ENCODE measurements around the gene DHRS7C.
"Not testable (repeated sequence)": the region's sequence is repeated elsewhere in the genome, so short reads cannot be mapped to it uniquely, and the experiment has no call there.

Gene DHRS7C

DNA sequence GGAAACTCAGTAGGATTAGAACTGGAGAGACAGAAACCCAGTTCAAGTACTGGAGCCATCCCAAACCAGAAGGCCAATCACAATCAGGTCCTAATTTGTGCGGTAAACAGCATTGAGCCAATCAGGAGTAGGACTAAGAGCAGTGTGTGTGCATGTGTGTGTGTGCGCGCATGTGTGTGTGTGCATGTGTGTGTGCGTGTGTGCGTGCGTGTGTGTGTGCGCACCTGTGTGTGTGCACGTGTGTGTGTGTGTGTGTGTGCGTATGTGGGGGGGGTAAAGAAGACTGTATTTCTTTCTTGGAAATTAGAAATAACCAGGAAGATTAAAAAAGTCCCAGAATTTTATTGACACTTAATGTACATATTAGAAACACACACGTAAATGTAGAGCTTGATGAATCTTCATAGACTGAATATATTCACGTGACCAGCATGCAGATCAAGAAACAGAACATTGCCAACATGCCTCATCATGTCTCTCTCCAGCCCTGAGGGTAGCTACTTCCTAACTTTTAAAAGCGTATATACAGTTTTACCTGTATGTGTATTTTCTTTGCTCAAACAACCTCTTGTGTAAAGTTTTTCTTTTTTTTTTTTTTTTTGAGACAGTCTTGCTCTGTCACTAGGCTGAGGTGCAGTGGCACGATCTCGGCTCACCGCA, 919 bp upstream of the DHRS7C start:
- H3K36me3 Mint-ChIP-seq (ENCODE audit: low read depth), result no peaks in the 10 kb centered on the region
- no peaks in the 10 kb centered on the region for H3K9me3 Mint-ChIP-seq
- H3K4me1 Mint-ChIP-seq, result no peaks in the 10 kb centered on the region
- no peak overlapping the region for H3K4me3 Mint-ChIP-seq
- no peak overlapping the region for H3K27ac Mint-ChIP-seq
- no peak for DNase-seq
- H3K27me3 Mint-ChIP-seq, result peaks cover 3% of the 10 kb centered on the region
- no peak for ATAC-seq

DNA sequence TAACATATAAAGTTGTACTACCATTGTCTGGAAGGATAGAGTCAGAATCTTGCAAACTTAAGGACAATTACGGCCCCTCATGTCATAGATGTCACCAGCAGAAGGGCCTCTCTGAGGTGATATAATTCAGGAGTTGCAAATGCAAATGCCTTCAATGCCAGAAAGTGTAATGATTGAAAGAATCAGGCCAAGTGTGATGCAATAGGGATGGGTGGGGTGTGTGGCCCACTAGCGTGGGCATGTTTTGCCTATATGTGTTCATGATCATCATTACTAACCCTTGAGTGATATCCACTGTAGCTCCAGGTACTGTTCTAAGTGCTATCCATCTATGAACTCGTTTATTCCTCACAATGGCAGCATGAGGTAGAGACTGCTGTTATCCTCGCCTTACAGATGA, 1.1 kb downstream of the DHRS7C start:
- DNase-seq (no peak), ATAC-seq (no peak)
- Mint-ChIP-seq H3K4me3 (no peak overlapping the region), H3K36me3 (ENCODE audit: low read depth) (no peaks in the 10 kb centered on the region), H3K27ac (no peak overlapping the region), H3K4me1 (no peaks in the 10 kb centered on the region), H3K27me3 (peaks cover 3% of the 10 kb centered on the region), H3K9me3 (no peaks in the 10 kb centered on the region)

DNA sequence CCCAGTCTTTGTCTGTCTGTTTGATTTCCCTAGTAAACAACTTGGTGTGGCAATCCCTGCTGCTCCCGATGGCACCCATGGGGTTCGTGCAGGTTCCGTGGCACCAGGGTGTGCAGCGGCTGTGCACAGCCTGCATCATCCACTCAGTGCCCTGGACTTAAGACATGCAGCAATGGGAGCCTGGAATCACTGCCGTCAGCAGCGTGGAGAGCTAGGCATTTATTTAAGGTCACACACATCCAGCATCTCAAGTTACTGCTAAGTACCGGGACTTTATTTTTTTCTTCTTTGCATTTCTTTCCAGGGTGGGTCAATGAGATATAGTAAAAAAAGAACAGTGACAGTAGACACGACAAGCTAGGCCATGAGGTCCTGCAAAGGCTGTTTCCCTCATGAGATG, 2.8 kb downstream of the DHRS7C start:
- DNase-seq (no peak), ATAC-seq (no peak)
- Mint-ChIP-seq H3K4me1 (no peaks in the 10 kb centered on the region), H3K9me3 (no peaks in the 10 kb centered on the region), H3K27ac (no peak overlapping the region), H3K4me3 (no peak overlapping the region), H3K27me3 (no peaks in the 10 kb centered on the region), H3K36me3 (ENCODE audit: low read depth) (no peaks in the 10 kb centered on the region)

DNA sequence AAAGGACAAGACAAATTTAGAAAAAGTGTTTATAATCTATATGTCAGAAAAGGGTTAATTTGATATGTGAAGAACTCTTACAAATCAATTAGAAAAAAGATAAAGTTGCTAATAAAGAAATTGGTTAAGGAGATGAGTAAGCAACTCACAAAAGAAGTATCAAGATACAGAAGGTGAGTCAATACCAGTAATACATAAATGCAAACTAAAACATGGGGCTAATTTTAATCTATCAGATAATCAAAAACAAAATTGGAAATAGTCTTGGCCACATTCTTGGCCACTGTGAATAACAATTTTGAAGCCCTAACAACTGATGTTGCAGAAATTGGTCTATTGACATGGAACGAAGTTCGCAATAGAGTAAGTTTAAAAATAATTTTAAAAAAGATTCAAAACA, 6.8 kb downstream of the DHRS7C start:
- H3K27ac Mint-ChIP-seq, result no peak overlapping the region
- no peak for DNase-seq
- H3K9me3 Mint-ChIP-seq, result no peaks in the 10 kb centered on the region
- peaks cover 13% of the 10 kb centered on the region for H3K27me3 Mint-ChIP-seq
- ATAC-seq, result no peak
- no peaks in the 10 kb centered on the region for H3K4me1 Mint-ChIP-seq
- no peak overlapping the region for H3K4me3 Mint-ChIP-seq
- no peaks in the 10 kb centered on the region for H3K36me3 Mint-ChIP-seq (ENCODE audit: low read depth)

DNA sequence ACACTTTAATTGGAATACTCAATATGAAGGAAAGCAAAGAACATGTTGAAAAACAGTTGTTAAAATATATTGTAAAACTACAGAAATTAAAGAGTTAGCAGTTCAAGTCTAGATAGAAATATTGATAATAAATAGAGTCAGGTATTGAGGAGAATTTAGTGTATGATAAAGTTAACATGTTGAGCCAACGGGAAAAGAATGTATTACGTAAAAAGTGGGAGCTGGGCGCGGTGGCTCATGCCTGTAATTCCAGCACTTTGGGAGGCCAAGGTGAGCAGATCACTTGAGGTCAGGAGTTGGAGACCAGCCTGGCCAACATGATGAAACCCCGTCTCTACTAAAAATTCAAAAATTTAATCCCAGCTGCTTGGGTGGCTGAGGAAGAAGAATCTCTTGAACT, 7.9 kb downstream of the DHRS7C start:
- not testable (repeated sequence) for DNase-seq; H3K36me3 Mint-ChIP-seq (ENCODE audit: low read depth); H3K4me1 Mint-ChIP-seq; H3K27ac Mint-ChIP-seq; ATAC-seq; H3K9me3 Mint-ChIP-seq; H3K4me3 Mint-ChIP-seq
- H3K27me3 Mint-ChIP-seq, result peaks cover 15% of the 10 kb centered on the region

DNA sequence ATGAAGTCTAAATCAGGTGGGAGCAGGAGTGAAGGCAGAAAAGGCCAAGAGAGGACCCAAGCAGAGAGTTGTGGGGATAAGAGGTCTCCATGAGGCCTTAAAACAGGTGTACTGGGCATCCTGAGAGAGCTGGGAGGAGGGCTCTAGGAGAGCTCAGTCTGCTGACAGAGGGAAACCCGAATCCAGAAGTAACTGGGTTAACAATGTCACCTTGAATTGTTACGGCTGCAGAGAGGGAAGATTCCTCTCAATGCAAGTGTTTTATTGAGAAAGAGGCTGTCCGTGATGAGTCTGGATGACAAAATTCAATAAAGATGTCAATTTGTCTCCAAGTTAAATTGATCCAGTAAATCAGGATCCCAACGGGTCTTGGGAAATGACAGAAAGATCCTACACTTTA, 8.3 kb downstream of the DHRS7C start:
- ATAC-seq (no peak), DNase-seq (no peak)
- Mint-ChIP-seq H3K9me3 (no peaks in the 10 kb centered on the region), H3K36me3 (ENCODE audit: low read depth) (no peaks in the 10 kb centered on the region), H3K27me3 (peaks cover 15% of the 10 kb centered on the region), H3K27ac (no peak overlapping the region), H3K4me1 (no peaks in the 10 kb centered on the region), H3K4me3 (no peak overlapping the region)

DNA sequence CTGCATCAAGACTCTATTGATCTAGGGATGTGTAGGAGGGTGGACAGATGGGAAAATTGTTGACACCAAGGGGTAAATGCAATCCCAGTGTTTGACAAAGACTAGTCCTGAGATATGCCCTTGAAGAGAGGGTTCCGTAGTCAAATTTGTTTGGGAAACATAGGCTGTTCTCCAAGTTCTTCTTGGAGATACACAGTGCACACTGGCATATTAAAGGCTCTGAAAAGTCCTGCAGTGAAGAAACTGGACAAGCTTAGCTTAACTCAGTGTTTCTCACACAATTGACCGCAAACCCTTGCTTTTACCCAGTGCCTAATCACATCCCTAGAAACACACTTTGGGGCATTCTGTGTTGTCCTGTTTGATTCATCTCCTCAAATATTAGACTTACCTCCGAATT, 10.8 kb downstream of the DHRS7C start:
- Mint-ChIP-seq H3K4me3 (no peak overlapping the region), H3K36me3 (ENCODE audit: low read depth) (no peaks in the 10 kb centered on the region), H3K27ac (no peak overlapping the region), H3K27me3 (peaks cover 20% of the 10 kb centered on the region), H3K9me3 (no peaks in the 10 kb centered on the region), H3K4me1 (no peaks in the 10 kb centered on the region)
- no peak for ATAC-seq
- DNase-seq, result no peak

DNA sequence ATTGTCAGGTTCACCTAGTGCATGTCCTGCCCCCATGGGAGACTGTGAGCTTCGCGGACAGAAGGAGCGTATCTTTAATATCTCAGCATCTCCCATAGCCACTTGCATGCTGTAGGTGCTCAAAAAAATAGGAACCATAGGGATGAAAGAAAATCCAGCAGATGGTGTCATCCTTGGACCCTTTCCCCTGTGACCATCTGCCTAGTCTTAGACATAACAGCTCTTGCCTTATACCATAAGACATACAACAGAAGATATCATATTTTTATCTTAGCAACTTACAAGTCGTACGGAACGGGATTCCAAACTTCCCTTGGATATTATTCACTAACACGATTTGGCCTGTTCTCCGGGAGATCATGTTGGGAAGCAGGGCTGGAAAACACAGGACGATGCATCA, 14.5 kb downstream of the DHRS7C start:
- ATAC-seq, result no peak
- H3K4me3 Mint-ChIP-seq, result no peak overlapping the region

DNA sequence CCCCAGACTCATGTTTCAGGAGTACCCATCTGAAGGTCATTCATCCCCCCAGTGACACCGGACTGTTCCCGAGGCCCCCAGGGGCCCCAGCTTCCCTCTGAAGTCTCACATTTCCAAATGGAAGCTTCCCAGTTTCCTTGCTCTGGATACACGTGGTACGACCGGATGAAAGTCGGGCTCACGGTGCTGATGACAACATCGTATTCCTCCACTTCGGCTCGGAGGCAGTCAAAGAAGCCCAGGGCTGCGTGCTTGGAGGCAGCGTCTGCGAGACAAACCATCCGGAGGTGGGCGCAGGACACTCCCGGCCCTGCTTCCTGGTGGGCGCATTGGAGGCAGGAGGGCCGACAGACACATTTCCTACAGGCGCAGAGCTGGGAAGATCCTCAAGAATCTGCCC, 18.7 kb downstream of the DHRS7C start:
- Mint-ChIP-seq H3K36me3 (ENCODE audit: low read depth) (no peaks in the 10 kb centered on the region), H3K9me3 (no peaks in the 10 kb centered on the region), H3K27me3 (peaks cover 5% of the 10 kb centered on the region), H3K4me3 (no peak overlapping the region), H3K27ac (no peak overlapping the region), H3K4me1 (no peaks in the 10 kb centered on the region)
- DNase-seq, result no peak
- ATAC-seq, result no peak

More for the DNA sequence above, 14.5 kb downstream of the DHRS7C start:
- no peaks in the 10 kb centered on the region for H3K4me1 Mint-ChIP-seq
- no peaks in the 10 kb centered on the region for H3K9me3 Mint-ChIP-seq
- H3K27me3 Mint-ChIP-seq, result peaks cover 10% of the 10 kb centered on the region
- H3K27ac Mint-ChIP-seq, result no peak overlapping the region
- H3K36me3 Mint-ChIP-seq (ENCODE audit: low read depth), result no peaks in the 10 kb centered on the region
- DNase-seq, result no peak

DNA sequence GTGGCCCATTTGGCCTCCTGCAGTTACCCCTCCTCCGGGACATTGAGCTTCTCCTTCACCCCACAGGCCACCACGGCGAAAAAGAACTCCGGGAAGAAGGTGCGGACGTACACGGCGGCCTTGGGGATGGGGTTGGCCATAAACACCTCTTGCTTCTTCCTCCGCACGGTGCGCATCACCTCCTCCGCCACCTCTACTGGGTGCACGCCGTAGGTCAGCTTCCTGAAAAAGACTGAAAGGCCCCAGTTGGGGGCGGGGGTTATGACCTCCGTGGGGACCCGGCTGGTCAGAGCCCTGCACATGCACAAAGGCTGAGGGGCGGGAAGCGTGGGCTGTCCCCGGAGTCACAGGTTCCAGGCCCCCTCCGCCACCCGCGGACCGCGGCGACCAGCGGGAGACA, 19.9 kb downstream of the DHRS7C start:
- no peaks in the 10 kb centered on the region for H3K36me3 Mint-ChIP-seq (ENCODE audit: low read depth)

DNA sequence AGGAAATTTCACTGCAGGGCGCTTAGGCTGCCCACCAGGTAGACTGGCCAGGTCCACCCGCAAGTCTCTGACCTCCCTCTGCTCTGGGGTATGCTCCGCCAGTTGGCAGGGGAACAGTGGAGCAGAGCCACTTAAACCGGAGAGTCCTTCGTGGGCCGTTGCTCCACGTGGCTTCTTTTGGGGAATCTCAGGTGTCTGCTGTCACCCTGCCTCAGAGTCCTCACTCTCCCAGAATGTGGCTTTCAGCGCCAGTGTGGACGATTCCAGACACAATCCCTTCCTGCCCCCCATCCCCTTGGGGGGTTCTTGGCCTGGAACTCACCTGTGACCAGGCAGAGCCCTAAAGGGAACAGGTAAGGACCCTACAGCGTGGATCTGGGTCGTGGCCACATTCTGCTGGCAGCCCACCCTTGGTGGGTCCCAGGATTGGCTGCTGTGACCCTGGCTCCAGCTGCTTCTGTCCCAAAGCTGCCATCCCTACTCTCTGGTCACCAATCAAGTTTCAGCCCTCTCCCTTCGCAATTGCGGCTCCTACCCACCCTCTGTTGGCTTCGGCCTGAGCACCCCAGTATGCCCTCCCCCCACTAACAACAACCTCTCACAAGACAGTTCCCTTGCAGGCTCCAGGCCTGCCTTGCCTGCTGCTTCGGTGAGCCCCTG, 22.2 kb downstream of the DHRS7C start:
- H3K9me3 Mint-ChIP-seq, result no peaks in the 10 kb centered on the region
- no peak for ATAC-seq
- H3K27ac Mint-ChIP-seq, result no peak overlapping the region
- no peaks in the 10 kb centered on the region for H3K4me1 Mint-ChIP-seq
- no peak overlapping the region for H3K4me3 Mint-ChIP-seq
- DNase-seq, result no peak
- H3K36me3 Mint-ChIP-seq (ENCODE audit: low read depth), result no peaks in the 10 kb centered on the region
- peaks cover 2% of the 10 kb centered on the region for H3K27me3 Mint-ChIP-seq

More for the DNA sequence above, 19.9 kb downstream of the DHRS7C start:
- DNase-seq, result no peak
- Mint-ChIP-seq H3K4me1 (no peaks in the 10 kb centered on the region), H3K27me3 (peaks cover 2% of the 10 kb centered on the region), H3K27ac (no peak overlapping the region), H3K9me3 (no peaks in the 10 kb centered on the region), H3K4me3 (no peak overlapping the region)
- no peak for ATAC-seq

DNA sequence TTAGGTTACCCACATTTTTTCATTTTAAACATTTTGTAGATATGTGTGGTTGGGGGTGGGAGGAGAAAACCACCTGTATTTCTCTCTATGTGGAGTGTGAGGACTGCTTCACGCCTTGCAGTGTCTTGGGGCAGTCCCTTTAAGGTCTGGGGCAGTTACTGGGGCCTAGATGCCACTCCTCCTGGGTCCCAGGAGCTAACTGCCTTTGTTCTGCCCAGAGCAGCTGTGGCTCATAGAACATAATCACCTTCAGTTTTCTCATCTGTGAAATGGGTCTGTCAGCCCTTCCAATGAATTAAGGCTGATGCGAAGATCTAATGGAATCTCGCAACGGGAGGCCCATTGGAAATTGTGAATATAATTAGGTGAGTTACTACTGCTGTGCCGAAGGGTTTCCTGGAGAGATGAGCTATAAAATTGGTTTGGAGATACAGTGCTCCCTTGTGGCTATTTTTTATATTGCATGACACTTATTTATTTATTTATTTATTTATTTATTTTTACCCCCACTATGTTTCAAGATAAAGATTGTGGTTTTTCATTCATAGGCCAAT, 22.9 kb downstream of the DHRS7C start:
- Mint-ChIP-seq H3K27ac (no peak overlapping the region), H3K4me1 (no peaks in the 10 kb centered on the region), H3K9me3 (no peaks in the 10 kb centered on the region), H3K27me3 (peaks cover 4% of the 10 kb centered on the region), H3K36me3 (ENCODE audit: low read depth) (no peaks in the 10 kb centered on the region), H3K4me3 (no peak overlapping the region)
- DNase-seq (no peak), ATAC-seq (no peak)

DNA sequence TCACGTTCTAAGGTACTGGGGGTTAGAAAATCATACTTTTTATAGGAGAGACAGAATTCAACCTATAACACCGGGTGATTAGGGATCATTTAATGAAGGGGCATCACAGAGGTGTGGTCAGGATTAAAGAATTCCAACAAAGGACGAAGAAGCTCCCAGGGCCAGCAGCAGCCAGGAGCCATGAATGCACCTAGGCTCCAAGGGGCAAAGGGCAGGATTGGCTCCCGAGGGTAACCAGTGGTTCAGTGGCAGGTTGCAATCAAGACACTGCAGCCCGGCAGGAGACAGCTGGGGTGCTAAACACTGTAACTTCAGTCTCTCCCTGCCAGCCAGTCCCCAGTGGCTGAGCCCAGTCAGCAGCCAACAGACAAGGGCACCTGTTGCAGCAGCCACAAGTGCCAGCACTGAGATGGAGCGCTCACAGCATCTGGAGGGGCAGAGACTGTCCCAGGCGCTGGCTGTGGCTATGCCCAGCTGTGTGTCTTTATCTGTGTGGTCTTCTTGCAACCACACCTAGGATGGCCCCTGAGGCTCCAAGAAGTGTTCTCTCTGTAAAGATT, 23.9 kb downstream of the DHRS7C start:
- peaks cover 5% of the 10 kb centered on the region for H3K27me3 Mint-ChIP-seq
- H3K9me3 Mint-ChIP-seq, result no peaks in the 10 kb centered on the region
- no peak overlapping the region for H3K4me3 Mint-ChIP-seq
- no peak overlapping the region for H3K27ac Mint-ChIP-seq
- H3K4me1 Mint-ChIP-seq, result no peaks in the 10 kb centered on the region
- DNase-seq (no peak), ATAC-seq (no peak)
- no peaks in the 10 kb centered on the region for H3K36me3 Mint-ChIP-seq (ENCODE audit: low read depth)

DNA sequence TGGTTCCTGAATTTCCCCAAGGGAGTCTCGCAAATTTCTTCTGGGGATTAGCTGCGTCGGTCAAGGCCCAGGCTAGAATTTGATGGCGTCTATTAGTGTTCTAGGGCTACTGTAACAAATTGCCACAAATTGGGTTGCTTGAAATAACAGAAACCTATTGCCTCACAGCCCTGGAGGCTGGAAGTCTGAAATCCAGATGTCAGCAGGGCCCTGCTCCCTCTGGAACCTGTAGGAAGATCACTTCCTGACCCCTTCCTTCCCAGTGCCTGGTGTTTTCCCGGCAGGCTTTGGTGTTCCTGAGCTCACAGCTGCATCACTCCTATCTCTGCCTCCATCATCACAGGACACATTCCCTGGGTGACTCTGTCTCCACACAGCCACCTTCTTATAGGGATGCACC, 24.4 kb downstream of the DHRS7C start:
- Mint-ChIP-seq H3K4me3 (no peak overlapping the region), H3K36me3 (ENCODE audit: low read depth) (no peaks in the 10 kb centered on the region), H3K9me3 (no peaks in the 10 kb centered on the region), H3K4me1 (no peaks in the 10 kb centered on the region), H3K27ac (no peak overlapping the region), H3K27me3 (peaks cover 5% of the 10 kb centered on the region)
- no peak for ATAC-seq
- DNase-seq, result no peak

DNA sequence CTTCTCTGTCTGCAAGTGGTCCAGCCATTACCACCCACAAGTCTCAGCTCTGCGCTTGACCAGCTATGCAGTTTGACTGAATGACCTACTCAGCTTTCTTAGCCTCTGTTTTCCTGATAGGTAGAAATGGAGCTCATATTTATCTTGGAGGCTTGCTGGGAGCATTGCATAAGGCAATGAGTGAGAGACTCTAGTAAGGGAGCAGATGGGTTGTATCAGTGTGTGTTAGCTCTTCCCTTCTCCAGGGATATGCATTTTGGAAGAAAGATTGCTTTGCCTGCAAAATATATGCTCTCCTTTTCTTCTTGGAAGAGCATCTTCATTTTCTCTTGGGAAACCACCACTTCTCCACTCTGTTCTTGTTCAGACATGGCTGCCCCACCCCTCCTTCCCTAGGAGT, 26.1 kb downstream of the DHRS7C start:
- Mint-ChIP-seq H3K27me3 (peaks cover 7% of the 10 kb centered on the region), H3K36me3 (ENCODE audit: low read depth) (no peaks in the 10 kb centered on the region), H3K9me3 (no peaks in the 10 kb centered on the region), H3K4me3 (no peak overlapping the region), H3K4me1 (no peaks in the 10 kb centered on the region), H3K27ac (no peak overlapping the region)
- ATAC-seq (no peak), DNase-seq (no peak)

All from activated naive CD8-positive, alpha-beta T cell treated with anti-CD3 and anti-CD28 coated beads, Interleukin-2, amount 50 U/mL, for 24 hours (primary cell).